ENCODE measurements around the gene REG4.
"Not testable (repeated sequence)": the region's sequence is repeated elsewhere in the genome, so short reads cannot be mapped to it uniquely, and the experiment has no call there.

The REG4 gene

GRCh38 chr1:119811387-119811786 lies at the start of gene REG4:
Gene REG4 (minus strand): TSS chr1:119811460. CDS start chr1:119808769, 2,691 bp downstream.
- DNase-seq, result no peak

GRCh38 chr1:119859647-119860046 lies 48.4 kb upstream of the REG4 start:
- DNase-seq, result no peak

DNA sequence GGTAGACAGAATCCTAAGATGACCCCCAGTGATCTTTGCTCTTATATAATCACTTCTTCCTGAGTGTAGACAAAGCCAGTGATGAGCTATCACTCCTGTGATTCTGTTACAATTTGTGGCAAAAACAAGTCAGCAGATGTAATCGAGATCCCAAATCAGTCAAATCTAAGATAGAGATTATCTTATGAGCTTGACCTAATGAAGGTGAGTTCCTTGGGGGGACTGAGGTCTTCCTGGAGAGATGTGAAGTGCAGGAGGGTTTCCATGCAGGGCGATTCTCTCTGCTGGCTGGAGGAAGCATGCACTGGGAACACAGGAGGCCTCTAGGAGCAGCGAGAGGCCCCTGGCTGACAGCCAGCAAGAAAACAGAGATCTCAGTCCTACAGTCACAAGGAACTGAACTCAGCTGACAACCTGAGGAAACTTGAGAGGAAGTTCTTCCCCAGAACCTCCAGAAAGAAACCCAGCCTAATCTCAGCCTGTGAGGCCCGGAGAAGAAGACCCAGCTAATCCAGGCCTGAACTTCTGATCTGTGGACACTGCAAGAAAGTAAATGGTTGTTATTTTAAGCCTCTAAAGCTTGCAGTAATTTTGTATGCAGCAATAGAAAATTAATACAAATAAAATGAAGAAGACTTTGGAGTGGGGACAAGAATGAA lies 47.4 kb upstream of the REG4 start:
- not testable (repeated sequence) for DNase-seq

GRCh38 chr1:119858126-119858525 lies 46.9 kb upstream of the REG4 start:
- DNase-seq, result no peak

DNA sequence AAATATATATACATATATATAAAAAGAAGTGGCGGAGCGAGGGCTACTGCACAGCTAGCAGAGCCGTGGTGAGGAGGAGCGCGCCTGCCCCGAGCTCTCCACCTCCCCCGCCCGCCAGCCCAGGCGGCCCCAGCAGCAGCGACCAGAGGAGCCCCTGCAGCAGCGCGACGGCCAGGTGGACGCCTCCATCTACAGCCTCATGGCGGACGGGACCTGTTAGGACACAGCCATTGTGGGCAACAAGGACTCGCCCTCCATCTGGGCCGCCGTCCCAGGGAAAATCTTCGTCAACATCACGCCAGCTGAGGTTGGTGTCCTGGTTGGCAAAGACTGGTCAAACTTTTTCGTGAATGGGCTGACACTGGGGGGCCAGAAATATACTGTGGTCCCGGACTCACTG lies 41.9 kb upstream of the REG4 start:
- DNase-seq, result no peak

DNA sequence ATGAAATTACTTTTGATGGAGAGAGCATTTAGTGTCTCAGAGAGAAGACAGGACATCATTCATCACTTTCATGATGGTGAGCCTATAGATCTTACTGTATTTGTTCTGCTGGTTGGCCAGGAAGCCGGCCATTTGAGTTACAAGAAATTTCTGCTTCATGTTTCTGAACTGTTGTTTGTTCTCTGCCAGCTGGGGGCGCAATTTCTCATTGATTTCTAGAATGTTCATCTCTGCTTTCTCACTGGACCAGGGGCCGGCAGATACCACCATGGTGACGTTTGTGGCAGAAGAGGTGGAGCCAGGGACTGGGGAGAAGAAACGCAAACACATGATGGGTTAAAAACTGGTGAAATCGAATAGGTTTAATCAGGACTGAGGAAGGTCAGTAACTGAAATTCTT lies 32.9 kb upstream of the REG4 start:
- DNase-seq, result not testable (repeated sequence)

- DNase-seq, result no peak
Measured at GRCh38 chr1:119841306-119841705, 30.0 kb upstream of the REG4 start.

DNA sequence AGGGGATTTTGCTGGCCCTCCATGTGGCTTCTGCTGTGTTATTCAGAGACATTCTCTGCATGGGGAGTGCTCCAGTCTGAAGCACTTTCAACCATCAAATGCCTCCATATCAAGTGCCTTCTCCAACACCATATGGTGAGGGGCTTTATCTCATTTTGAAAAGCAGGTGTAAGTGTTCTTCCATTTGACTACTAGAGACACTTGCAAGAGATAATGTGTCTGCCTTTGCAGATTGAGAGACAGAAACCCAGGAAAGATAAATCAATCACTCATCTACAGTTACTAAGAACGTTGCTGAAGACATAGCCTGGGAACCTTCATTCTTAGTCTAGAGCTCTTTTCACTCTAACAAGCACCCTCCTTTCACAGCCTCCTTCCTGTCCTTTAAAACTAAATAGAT lies 29.5 kb upstream of the REG4 start:
- DNase-seq, result no peak

DNA sequence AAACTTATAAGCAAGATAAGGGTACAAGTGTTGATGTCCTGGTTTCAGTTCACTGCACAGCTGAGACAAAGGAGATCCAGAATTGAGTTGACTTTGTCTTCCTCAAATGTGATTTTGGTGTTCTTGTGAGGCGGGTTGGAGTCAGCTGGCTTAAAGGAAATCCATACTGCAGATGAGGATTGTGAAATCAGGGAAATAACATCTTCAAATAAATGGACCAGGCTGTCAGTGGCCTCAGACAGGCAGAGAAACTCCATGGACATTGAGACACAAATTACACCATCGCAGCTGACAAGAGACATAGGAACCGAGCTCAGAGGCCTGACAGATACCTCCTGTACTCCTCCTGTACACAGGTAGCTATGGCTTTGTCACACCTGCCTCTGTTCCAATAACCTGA lies 27.0 kb upstream of the REG4 start:
- DNase-seq, result no peak

DNA sequence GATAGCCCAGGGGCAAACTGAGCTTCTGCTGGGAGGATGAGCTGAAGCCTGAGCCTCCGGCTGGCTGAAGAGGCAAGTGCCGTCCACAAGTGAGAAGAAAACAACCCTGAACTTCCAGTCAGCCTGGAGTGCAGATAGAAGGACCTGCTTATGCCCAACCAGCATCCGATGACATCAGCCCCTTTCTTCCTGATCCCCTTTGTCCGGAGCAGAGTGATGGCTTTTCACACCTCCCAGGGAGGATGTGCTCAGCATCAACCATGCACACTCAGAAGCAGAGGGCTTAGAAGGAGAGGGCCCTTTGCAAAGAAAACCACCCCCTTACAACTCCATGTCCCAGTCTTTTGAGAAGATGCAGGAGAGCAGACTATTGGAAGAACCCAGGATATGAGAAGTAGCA lies 23.7 kb upstream of the REG4 start:
- DNase-seq, result no peak

DNA sequence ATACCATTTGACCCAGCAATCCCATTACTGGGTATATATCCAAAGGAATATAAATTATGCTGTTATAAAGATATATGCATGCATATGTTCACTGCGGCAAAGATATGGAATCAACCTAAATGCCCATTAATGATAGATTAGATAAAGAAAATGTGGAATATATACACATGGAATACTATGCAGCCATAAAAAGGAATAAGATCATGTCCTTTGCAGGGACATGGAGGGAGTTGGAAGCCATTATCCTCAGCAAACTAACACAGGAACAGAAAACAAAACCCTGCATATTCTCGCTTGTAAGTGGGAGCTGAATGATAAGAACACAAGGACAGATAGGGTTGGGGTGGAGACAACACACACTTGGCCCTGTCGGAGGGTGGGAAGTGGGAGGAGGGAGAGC lies 19.8 kb upstream of the REG4 start:
- no peak for DNase-seq

DNA sequence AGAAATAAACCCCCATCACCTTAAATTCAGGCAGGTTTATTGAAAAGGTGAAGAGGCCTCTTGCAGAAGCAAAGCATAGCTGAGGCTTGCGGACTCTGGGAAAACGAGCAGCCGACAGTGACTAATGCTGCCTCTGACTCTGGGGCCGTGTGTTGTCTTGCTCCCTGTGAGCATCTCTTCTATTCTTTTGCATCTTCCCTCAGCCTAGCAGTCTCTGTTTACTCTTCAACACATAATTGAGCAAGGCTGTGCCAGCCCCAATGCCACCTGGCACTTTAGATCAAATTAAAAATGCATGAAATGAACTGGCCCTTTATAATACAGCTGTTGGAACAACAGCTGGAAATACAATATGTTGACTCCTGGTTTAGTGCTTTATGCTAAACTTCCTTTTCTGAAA lies 18.4 kb upstream of the REG4 start:
- peak; percentile 23 to 58 for DNase-seq

- not testable (repeated sequence) for DNase-seq
Measured at GRCh38 chr1:119829006-119829405, 17.7 kb upstream of the REG4 start.

DNA sequence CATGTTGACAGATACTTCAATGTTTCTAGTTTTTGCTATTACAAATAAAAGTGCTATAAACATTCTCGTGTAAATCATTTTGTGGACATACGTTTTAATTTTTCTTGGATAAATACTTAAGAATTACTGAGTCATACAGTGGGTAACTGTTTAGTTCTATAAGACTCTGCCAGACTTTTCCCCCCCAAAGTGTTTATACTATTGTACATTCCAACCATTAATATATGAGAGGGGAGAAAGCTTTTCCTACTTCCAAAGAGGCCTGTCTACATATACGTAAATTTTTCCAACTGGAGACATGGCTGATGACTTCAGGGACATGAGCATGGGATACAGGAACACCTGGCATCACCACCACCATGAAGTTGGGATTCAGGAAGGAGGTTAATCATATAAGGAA lies 17.0 kb upstream of the REG4 start:
- DNase-seq, result no peak

DNA sequence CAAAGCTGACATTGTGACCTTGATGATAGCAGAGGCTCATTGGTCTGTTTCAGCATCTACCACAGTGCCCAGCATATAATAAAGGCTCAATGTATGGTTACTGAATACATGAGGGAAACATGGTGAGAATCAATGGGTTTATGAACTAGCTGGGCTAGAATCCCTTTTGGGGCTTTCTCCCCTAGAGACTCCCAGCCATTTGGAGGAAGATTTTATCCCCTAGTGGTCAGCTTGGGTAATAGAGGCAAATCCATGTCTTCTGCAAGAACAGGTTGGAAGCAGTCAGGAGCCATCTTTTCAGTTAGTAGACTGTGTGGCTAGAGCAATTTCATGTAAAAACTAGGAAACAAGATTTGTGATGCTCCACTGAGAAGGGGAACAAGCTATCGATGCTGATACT lies 15.8 kb upstream of the REG4 start:
- DNase-seq, result peak in 1 of 2 experiments; percentile 15

DNA sequence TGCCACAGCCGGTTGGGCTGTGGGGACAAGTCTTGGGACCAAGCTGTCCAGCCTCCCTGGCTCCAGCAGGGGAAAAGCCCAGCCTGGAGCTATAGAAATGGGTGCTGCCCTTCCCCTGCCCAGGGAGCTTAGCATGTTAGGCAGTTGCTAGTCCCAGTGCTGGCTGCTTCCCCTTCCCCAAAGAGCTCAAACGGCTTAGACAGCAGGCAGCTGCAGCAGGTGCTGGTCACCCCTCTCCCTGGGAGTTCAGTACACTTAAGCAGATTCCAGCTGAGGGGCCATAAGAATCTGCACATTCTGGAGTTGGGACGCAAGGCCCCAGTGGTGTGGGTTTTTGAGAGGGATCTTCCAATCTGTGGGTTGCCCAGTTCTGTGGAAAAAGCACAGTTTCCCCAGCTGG lies 11.1 kb upstream of the REG4 start:
- DNase-seq, result no peak

GRCh38 chr1:119818181-119818580 lies 6.9 kb upstream of the REG4 start:
- no peak for DNase-seq

- no peak for DNase-seq
Measured at GRCh38 chr1:119816407-119816806, 5.1 kb upstream of the REG4 start.

DNA sequence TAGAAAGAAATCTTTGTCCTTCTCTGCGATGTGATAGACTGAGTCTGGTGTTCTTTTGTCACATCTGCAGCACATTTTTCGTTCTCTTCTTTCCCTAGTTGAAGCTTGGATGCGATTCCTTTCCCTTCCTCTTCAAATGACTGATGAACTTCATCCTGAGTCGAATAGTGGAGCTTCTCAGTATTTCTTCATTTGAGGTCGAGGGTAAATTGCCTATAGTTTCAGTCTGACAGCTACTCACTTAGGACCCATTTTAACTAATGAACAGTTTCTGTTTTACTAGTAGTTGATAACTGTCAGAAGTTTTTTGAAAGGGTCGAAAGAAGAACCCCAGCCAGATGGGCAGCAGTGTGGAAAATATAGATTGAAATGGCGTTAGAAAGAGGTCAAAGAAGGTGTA lies 4.7 kb upstream of the REG4 start:
- no peak for DNase-seq

GRCh38 chr1:119815361-119815760 lies 4.1 kb upstream of the REG4 start:
- DNase-seq, result no peak

DNA sequence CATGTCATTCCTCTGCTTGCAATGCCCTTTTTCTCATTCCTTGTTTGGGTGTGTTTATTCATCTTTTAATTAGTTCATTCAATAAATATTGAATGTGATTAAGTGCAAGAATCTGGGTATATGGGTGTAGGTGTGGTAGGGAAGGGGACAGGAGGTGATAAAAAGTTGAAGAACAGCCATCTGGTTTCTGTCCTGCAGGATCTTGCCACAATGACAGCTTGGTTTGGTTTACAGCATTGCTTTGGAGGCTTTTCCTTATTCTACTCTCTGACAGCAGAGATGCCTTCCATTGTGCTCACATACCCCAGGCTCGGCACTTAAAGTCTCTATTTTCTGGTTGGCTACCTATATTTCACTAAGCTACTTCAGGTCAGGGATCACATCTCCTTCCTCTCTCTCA lies 3.0 kb upstream of the REG4 start:
- DNase-seq, result no peak

DNA sequence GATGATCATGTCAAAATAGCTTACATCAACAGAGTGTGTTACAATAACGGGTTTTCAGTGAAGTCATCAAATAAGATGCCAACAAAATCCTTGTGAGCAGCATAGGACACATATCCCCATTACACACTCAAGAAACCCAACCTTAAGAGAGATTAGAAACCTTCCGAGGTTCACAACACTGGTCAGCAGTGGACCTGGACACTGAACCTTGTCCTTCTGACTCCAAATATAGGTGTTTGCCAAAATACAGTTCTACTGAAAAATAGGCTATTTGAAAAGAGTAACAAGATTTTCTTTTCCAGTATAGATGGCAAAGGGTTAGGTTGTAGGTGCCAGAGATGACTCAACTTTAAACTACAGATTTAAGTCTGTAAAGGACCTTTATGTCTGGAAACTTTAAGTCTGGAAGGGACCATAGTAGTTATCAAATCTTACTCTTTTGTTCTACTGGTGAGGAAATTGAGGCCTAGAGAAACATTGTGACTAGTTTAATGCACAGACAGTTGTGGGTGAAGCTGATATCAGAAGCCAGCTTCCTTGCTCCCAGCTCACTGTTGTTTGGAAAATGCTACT lies 811 bp upstream of the REG4 start:
- no peak for DNase-seq

DNA sequence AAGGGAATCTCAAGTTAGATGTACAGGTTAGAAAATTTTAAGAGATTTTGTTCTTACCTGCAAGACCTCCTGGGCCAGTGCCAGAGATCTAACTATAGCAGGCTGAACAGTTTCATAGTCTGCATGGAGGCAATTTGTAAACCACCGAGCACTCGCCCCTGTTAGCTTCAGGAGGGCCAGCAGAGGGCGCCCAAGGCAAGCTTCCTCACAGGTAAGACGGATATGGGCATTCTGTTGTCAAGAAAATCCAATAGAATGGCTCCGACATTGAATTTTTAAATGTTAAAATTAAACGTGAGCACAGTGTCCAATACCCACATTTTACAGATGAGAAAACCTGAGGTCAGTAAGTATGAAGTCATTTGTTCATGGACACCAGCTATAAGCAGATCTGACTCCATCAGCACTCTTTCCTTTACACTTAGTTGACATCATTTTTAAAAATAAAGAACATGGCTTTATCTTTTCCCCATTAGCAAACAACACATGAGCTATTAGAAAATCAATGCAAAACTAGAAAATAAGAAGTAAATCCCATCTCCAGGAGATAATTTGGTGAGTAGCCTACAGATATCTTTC lies 2.2 kb downstream of the REG4 start:
- peak; percentile 21 to 85 for DNase-seq

DNA sequence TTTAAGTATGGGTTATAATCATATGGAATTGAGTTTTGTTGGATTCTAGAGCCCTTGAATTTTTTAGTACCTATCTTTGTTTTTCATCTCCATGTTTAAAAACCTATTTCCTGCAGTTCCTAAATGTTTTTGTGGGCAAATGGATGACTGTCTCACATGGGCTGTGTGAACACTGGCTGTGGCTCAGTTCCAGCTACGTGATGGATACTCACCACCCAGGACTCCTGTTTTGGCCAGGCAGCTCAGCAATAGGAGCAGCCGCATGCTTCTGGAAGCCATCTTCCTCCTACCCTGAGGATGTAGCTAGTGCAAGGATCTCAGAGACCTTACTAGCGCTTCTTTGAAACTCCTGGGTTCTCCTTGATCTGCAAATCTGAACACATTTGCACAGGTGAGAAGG lies 2.8 kb downstream of the REG4 start:
- DNase-seq, result no peak

GRCh38 chr1:119806489-119806888 lies 4.8 kb downstream of the REG4 start:
- DNase-seq, result no peak
